Measurements from ENCODE around the gene IP6K3.

DNA sequence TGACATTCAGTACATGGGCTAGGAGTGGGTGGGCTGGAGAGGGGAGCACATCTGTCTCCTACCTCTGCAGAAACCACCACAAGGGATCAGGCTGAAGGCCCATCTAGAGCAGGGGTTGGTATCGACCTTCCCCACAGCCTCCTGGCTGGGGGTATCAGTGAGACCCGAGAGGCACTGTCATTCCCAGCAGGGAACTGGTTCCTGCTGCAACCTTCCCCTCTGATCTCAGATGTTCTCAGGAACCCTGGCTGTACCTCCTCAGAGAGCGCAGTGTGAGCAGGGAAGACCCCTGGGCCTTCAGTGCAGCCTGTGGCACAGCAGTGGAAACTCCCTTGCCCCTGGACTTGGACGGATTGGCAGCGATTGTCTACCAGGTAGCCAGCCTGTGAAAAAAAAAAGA, 7.8 kb downstream of the IP6K3 start:
- TF ChIP-seq, protein P1, sequence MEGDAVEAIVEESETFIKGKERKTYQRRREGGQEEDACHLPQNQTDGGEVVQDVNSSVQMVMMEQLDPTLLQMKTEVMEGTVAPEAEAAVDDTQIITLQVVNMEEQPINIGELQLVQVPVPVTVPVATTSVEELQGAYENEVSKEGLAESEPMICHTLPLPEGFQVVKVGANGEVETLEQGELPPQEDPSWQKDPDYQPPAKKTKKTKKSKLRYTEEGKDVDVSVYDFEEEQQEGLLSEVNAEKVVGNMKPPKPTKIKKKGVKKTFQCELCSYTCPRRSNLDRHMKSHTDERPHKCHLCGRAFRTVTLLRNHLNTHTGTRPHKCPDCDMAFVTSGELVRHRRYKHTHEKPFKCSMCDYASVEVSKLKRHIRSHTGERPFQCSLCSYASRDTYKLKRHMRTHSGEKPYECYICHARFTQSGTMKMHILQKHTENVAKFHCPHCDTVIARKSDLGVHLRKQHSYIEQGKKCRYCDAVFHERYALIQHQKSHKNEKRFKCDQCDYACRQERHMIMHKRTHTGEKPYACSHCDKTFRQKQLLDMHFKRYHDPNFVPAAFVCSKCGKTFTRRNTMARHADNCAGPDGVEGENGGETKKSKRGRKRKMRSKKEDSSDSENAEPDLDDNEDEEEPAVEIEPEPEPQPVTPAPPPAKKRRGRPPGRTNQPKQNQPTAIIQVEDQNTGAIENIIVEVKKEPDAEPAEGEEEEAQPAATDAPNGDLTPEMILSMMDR (IDR thresholded peaks at IDR 0.05) = no peak
- no peak for TF ChIP-seq POLR2A (IDR thresholded peaks at IDR 0.05)

Data from adrenal gland (tissue), 5 donors.